ENCODE results near the gene CGB1.

The CGB1 gene

GRCh38 chr19:49073514-49074378, 37.1 kb upstream of the CGB1 start:
- DNase-seq (ENCODE audit: low read depth, low spot score): no peak
- TF ChIP-seq POLR2AphosphoS5 (IDR thresholded peaks at IDR 0.05; ENCODE audit: borderline replicate concordance, low read depth, low read length) (no peak), FOXP2 (optimal IDR thresholded peaks at IDR 0.05; ENCODE audit: control extremely low read depth, extremely low read length, insufficient read depth) (no peak), EZH2 (IDR thresholded peaks at IDR 0.05) (no peak)
- H3K4me3 ChIP-seq: peak overlapping the region; percentile 66; the same call in 1 of the 2 replicates
- H3K9ac ChIP-seq (ENCODE audit: insufficient read length): no peak overlapping the region
- no peaks in the 10 kb centered on the region for H3K36me3 ChIP-seq (ENCODE audit: insufficient read depth, low read length)
- H3K9me3 ChIP-seq (ENCODE audit: low read depth, low read length): no peaks in the 10 kb centered on the region
- no peak overlapping the region for H3K27ac ChIP-seq

- H3K4me3 ChIP-seq: peak overlapping the region; percentile 80
- no peak for DNase-seq (ENCODE audit: low read depth, low spot score)
- TF ChIP-seq EZH2 (IDR thresholded peaks at IDR 0.05) (no peak), FOXP2 (optimal IDR thresholded peaks at IDR 0.05; ENCODE audit: control extremely low read depth, extremely low read length, insufficient read depth) (no peak), POLR2AphosphoS5 (IDR thresholded peaks at IDR 0.05; ENCODE audit: borderline replicate concordance, low read depth, low read length) (peak; percentile 70; the same call in 1 of the 2 replicates)
- H3K9me3 ChIP-seq (ENCODE audit: low read depth, low read length): no peaks in the 10 kb centered on the region
- no peak overlapping the region for H3K27ac ChIP-seq
- H3K9ac ChIP-seq (ENCODE audit: insufficient read length): no peak overlapping the region
- H3K36me3 ChIP-seq (ENCODE audit: insufficient read depth, low read length): no peaks in the 10 kb centered on the region
Measured at GRCh38 chr19:49071860-49072547, 35.3 kb upstream of the CGB1 start.

- Histone ChIP-seq H3K9me3 (ENCODE audit: low read depth, low read length) (no peaks in the 10 kb centered on the region), H3K36me3 (ENCODE audit: insufficient read depth, low read length) (no peaks in the 10 kb centered on the region)
- TF ChIP-seq POLR2AphosphoS5 (IDR thresholded peaks at IDR 0.05; ENCODE audit: borderline replicate concordance, low read depth, low read length): no peak
Measured at GRCh38 chr19:49070416-49070815, 33.7 kb upstream of the CGB1 start.

GRCh38 chr19:49069026-49069425, 32.3 kb upstream of the CGB1 start:
- Histone ChIP-seq H3K9ac (ENCODE audit: insufficient read length) (no peak overlapping the region), H3K9me3 (ENCODE audit: low read depth, low read length) (no peaks in the 10 kb centered on the region), H3K27ac (no peak overlapping the region), H3K36me3 (ENCODE audit: insufficient read depth, low read length) (no peaks in the 10 kb centered on the region), H3K4me3 (no peak overlapping the region)
- DNase-seq (ENCODE audit: low read depth, low spot score): no peak
- no peak for TF ChIP-seq POLR2AphosphoS5 (IDR thresholded peaks at IDR 0.05; ENCODE audit: borderline replicate concordance, low read depth, low read length)
- no peak for TF ChIP-seq FOXP2 (optimal IDR thresholded peaks at IDR 0.05; ENCODE audit: control extremely low read depth, extremely low read length, insufficient read depth)
- no peak for TF ChIP-seq EZH2 (IDR thresholded peaks at IDR 0.05)

More at GRCh38 chr19:49070416-49070815, 33.7 kb upstream of the CGB1 start:
- Histone ChIP-seq H3K4me3 (no peak overlapping the region), H3K27ac (no peak overlapping the region), H3K9ac (ENCODE audit: insufficient read length) (no peak overlapping the region)
- DNase-seq (ENCODE audit: low read depth, low spot score): no peak

- Histone ChIP-seq H3K27ac (no peak overlapping the region), H3K9me3 (ENCODE audit: low read depth, low read length) (no peaks in the 10 kb centered on the region), H3K36me3 (ENCODE audit: insufficient read depth, low read length) (no peaks in the 10 kb centered on the region), H3K9ac (ENCODE audit: insufficient read length) (no peak overlapping the region), H3K4me3 (no peak overlapping the region)
- no peak for DNase-seq (ENCODE audit: low read depth, low spot score)
- TF ChIP-seq FOXP2 (optimal IDR thresholded peaks at IDR 0.05; ENCODE audit: control extremely low read depth, extremely low read length, insufficient read depth) (no peak), POLR2AphosphoS5 (IDR thresholded peaks at IDR 0.05; ENCODE audit: borderline replicate concordance, low read depth, low read length) (no peak), EZH2 (IDR thresholded peaks at IDR 0.05) (no peak)
Measured at GRCh38 chr19:49067554-49067953, 30.9 kb upstream of the CGB1 start.

- Histone ChIP-seq H3K36me3 (ENCODE audit: insufficient read depth, low read length) (no peaks in the 10 kb centered on the region), H3K27ac (no peak overlapping the region), H3K9ac (ENCODE audit: insufficient read length) (no peak overlapping the region), H3K4me3 (no peak overlapping the region), H3K9me3 (ENCODE audit: low read depth, low read length) (no peaks in the 10 kb centered on the region)
- TF ChIP-seq EZH2 (IDR thresholded peaks at IDR 0.05) (no peak), POLR2AphosphoS5 (IDR thresholded peaks at IDR 0.05; ENCODE audit: borderline replicate concordance, low read depth, low read length) (no peak), FOXP2 (optimal IDR thresholded peaks at IDR 0.05; ENCODE audit: control extremely low read depth, extremely low read length, insufficient read depth) (no peak)
- DNase-seq (ENCODE audit: low read depth, low spot score): no peak
Measured at GRCh38 chr19:49065905-49066512, 29.3 kb upstream of the CGB1 start.

GRCh38 chr19:49064768-49065611, 28.3 kb upstream of the CGB1 start, which contains the start of gene NTF4:
Gene NTF4, minus strand, starts transcription at chr19:49064818. Its CDS starts 2,821 bp downstream, at chr19:49061997.
- DNase-seq (ENCODE audit: low read depth, low spot score): no peak
- Histone ChIP-seq H3K9me3 (ENCODE audit: low read depth, low read length) (no peaks in the 10 kb centered on the region), H3K36me3 (ENCODE audit: insufficient read depth, low read length) (no peaks in the 10 kb centered on the region), H3K9ac (ENCODE audit: insufficient read length) (peak within 1 kb of the TSS; percentile 47), H3K4me3 (peak within 1 kb of the TSS; percentile 78), H3K27ac (no peak within 1 kb of the TSS)
- TF ChIP-seq FOXP2 (optimal IDR thresholded peaks at IDR 0.05; ENCODE audit: control extremely low read depth, extremely low read length, insufficient read depth) (no peak), EZH2 (IDR thresholded peaks at IDR 0.05) (no peak), POLR2AphosphoS5 (IDR thresholded peaks at IDR 0.05; ENCODE audit: borderline replicate concordance, low read depth, low read length) (no peak)
